ENCODE measurements around the gene NYAP1.

The NYAP1 gene

GRCh38 chr7:100510437-100511239 lies 26.9 kb downstream of the NYAP1 start:
- Histone ChIP-seq H3K9me3 (ENCODE audit: insufficient read depth, low read length, severe bottlenecking) (no peaks in the 10 kb centered on the region), H3K4me1 (ENCODE audit: insufficient read depth, low read length) (no peaks in the 10 kb centered on the region), H3K4me3 (ENCODE audit: low read depth in 1 of 2, low read length in 2 of 2) (no peak overlapping the region), H3K79me2 (ENCODE audit: insufficient read depth, low read length) (no peaks in the 10 kb centered on the region), H4K20me1 (ENCODE audit: insufficient read depth, low read length) (no peaks in the 10 kb centered on the region), H3K36me3 (ENCODE audit: insufficient read depth, low read length) (no peaks in the 10 kb centered on the region), H3K27ac (ENCODE audit: low read length) (no peak overlapping the region), H2AFZ (ENCODE audit: low read depth, low read length) (no peak overlapping the region), H3K9ac (ENCODE audit: low read depth, low read length) (no peak overlapping the region), H3K27me3 (ENCODE audit: insufficient read depth, low read length, poor library complexity) (peaks cover 5% of the 10 kb centered on the region), H3K4me2 (ENCODE audit: insufficient read depth, low read length) (no peak overlapping the region)
- TF ChIP-seq EZH2 (IDR thresholded peaks at IDR 0.05; ENCODE audit: borderline replicate concordance, low read depth, low read length, severe bottlenecking) = no peak
- TF ChIP-seq CTCF (IDR thresholded peaks at IDR 0.05; ENCODE audit: borderline replicate concordance, extremely low read depth, low read length, poor library complexity, severe bottlenecking) = no peak
- DNase-seq (no peak), ATAC-seq (ENCODE audit: insufficient read depth, low read depth) (no peak)

GRCh38 chr7:100513212-100513810 lies 29.6 kb downstream of the NYAP1 start:
- Histone ChIP-seq H3K9me3 (ENCODE audit: insufficient read depth, low read length, severe bottlenecking) (no peaks in the 10 kb centered on the region), H4K20me1 (ENCODE audit: insufficient read depth, low read length) (no peaks in the 10 kb centered on the region), H3K4me2 (ENCODE audit: insufficient read depth, low read length) (no peak overlapping the region), H3K4me1 (ENCODE audit: insufficient read depth, low read length) (0 out of 2 replicates have a peak, but pooled peaks cover 6% of the 10 kb centered on the region), H3K9ac (ENCODE audit: low read depth, low read length) (no peak overlapping the region), H3K79me2 (ENCODE audit: insufficient read depth, low read length) (no peaks in the 10 kb centered on the region), H2AFZ (ENCODE audit: low read depth, low read length) (no peak overlapping the region), H3K27ac (ENCODE audit: low read length) (no peak overlapping the region), H3K36me3 (ENCODE audit: insufficient read depth, low read length) (no peaks in the 10 kb centered on the region), H3K27me3 (ENCODE audit: insufficient read depth, low read length, poor library complexity) (peaks cover 5% of the 10 kb centered on the region), H3K4me3 (ENCODE audit: low read depth in 1 of 2, low read length in 2 of 2) (no peak overlapping the region)
- no peak for DNase-seq
- ATAC-seq (ENCODE audit: insufficient read depth, low read depth) = no peak
- no peak for TF ChIP-seq CTCF (IDR thresholded peaks at IDR 0.05; ENCODE audit: borderline replicate concordance, extremely low read depth, low read length, poor library complexity, severe bottlenecking)
- no peak for TF ChIP-seq EZH2 (IDR thresholded peaks at IDR 0.05; ENCODE audit: borderline replicate concordance, low read depth, low read length, severe bottlenecking)

GRCh38 chr7:100515072-100515532 lies 31.4 kb downstream of the NYAP1 start:
- H3K9me3 ChIP-seq (ENCODE audit: insufficient read depth, low read length, severe bottlenecking) = no peaks in the 10 kb centered on the region
- no peak overlapping the region for H3K4me2 ChIP-seq (ENCODE audit: insufficient read depth, low read length)
- H3K9ac ChIP-seq (ENCODE audit: low read depth, low read length) = no peak overlapping the region

More at GRCh38 chr7:100515072-100515532, 31.4 kb downstream of the NYAP1 start:
- H3K4me3 ChIP-seq (ENCODE audit: low read depth in 1 of 2, low read length in 2 of 2) = no peak overlapping the region
- H3K27ac ChIP-seq (ENCODE audit: low read length) = no peak overlapping the region
- H3K27me3 ChIP-seq (ENCODE audit: insufficient read depth, low read length, poor library complexity) = peaks cover 5% of the 10 kb centered on the region
- no peaks in the 10 kb centered on the region for H3K79me2 ChIP-seq (ENCODE audit: insufficient read depth, low read length)
- DNase-seq (no peak), ATAC-seq (ENCODE audit: insufficient read depth, low read depth) (no peak)
- TF ChIP-seq CTCF (IDR thresholded peaks at IDR 0.05; ENCODE audit: borderline replicate concordance, extremely low read depth, low read length, poor library complexity, severe bottlenecking) = no peak
- no peak for TF ChIP-seq EZH2 (IDR thresholded peaks at IDR 0.05; ENCODE audit: borderline replicate concordance, low read depth, low read length, severe bottlenecking)
- no peaks in the 10 kb centered on the region for H4K20me1 ChIP-seq (ENCODE audit: insufficient read depth, low read length)
- no peak overlapping the region for H2AFZ ChIP-seq (ENCODE audit: low read depth, low read length)
- 0 out of 2 replicates have a peak, but pooled peaks cover 6% of the 10 kb centered on the region for H3K4me1 ChIP-seq (ENCODE audit: insufficient read depth, low read length)
- H3K36me3 ChIP-seq (ENCODE audit: insufficient read depth, low read length) = no peaks in the 10 kb centered on the region
